ENCODE measurements around the gene FAM13B. TPM values are rescaled to one million over a fixed set of nuclear protein-coding genes. Genes with fewer than 3 reads are reported as not detected.

The FAM13B gene
- total RNA-seq (2022; extraction: Qiagen RNA extraction; ENCODE audit: low read depth), result 10.8 to 15.0 TPM (median 12.2 TPM) in 5 replicates

GRCh38 chr5:138032572-138033385, at the start of gene FAM13B:
Gene FAM13B, minus strand, starts transcription at chr5:138033079. Its CDS starts 13,968 bp downstream, at chr5:138019111.

GRCh38 chr5:137888863-137889759, 143.8 kb downstream of the FAM13B start, which contains the start of gene PKD2L2:
Gene PKD2L2, plus strand, starts transcription at chr5:137889457. Its CDS starts 35 bp downstream, at chr5:137889492.

Other genes starting within 250 kb of the FAM13B start
- not detected in 5 replicates for gene MYOT, start 165.2 kb downstream of the FAM13B start, total RNA-seq (2022; extraction: Qiagen RNA extraction; ENCODE audit: low read depth)
- gene PKD2L2, start 143.6 kb downstream of the FAM13B start, total RNA-seq (2022; extraction: Qiagen RNA extraction; ENCODE audit: low read depth), result not detected in 5 replicates
- not detected in 5 replicates for gene WNT8A, start 51.0 kb upstream of the FAM13B start, total RNA-seq (2022; extraction: Qiagen RNA extraction; ENCODE audit: low read depth)
- gene NME5, start 106.3 kb upstream of the FAM13B start, total RNA-seq (2022; extraction: Qiagen RNA extraction; ENCODE audit: low read depth), result not detected in 5 replicates
- 41.9 to 53.8 TPM (median 45.5 TPM) in 5 replicates for gene BRD8, start 145.6 kb upstream of the FAM13B start, total RNA-seq (2022; extraction: Qiagen RNA extraction; ENCODE audit: low read depth)
- gene KIF20A, start 146.0 kb upstream of the FAM13B start, total RNA-seq (2022; extraction: Qiagen RNA extraction; ENCODE audit: low read depth), result 37.8 to 49.5 TPM (median 41.9 TPM) in 5 replicates
- gene CDC23, start 180.2 kb upstream of the FAM13B start, total RNA-seq (2022; extraction: Qiagen RNA extraction; ENCODE audit: low read depth), result 21.5 to 37.9 TPM (median 27.9 TPM) in 5 replicates
- gene GFRA3, start 241.5 kb upstream of the FAM13B start, total RNA-seq (2022; extraction: Qiagen RNA extraction; ENCODE audit: low read depth), result 0.06 to 0.11 TPM in 2 of 5 replicates, not detected in the others